GM15510 (cell line): ENCODE data around the gene LRG1.

ENCODE experiments used
- POLR2A ChIP-seq: IDR thresholded peaks from 3 replicates; pipeline ENCODE4 v1.6.1; 2011; ENCODE audit warnings: borderline replicate concordance; ENCODE audit not compliant: insufficient read length; ENCODE audit errors: extremely low read depth

Gene LRG1

GRCh38 chr19:4580021-4580901 is 40.4 kb upstream of the LRG1 start:
- no peak for TF ChIP-seq POLR2A

- no peak for TF ChIP-seq POLR2A
These were observed 39.6 kb upstream of the LRG1 start for GRCh38 chr19:4579389-4579788.

- no peak for TF ChIP-seq POLR2A
These were observed 38.9 kb upstream of the LRG1 start for GRCh38 chr19:4578552-4579248.

GRCh38 chr19:4577020-4577782 is 37.4 kb upstream of the LRG1 start:
- no peak for TF ChIP-seq POLR2A

GRCh38 chr19:4576016-4576933 is 36.4 kb upstream of the LRG1 start:
- TF ChIP-seq POLR2A = no peak

- TF ChIP-seq POLR2A = no peak
These were observed 35.6 kb upstream of the LRG1 start for GRCh38 chr19:4575267-4576015.

GRCh38 chr19:4573682-4574081 is 33.8 kb upstream of the LRG1 start:
- no peak for TF ChIP-seq POLR2A

- no peak for TF ChIP-seq POLR2A
These were observed 31.6 kb upstream of the LRG1 start for GRCh38 chr19:4571305-4571917.

- no peak for TF ChIP-seq POLR2A
These were observed 31.1 kb upstream of the LRG1 start for GRCh38 chr19:4570916-4571304.

GRCh38 chr19:4570402-4570801 is 30.6 kb upstream of the LRG1 start:
- no peak for TF ChIP-seq POLR2A

- no peak for TF ChIP-seq POLR2A
These were observed 29.1 kb upstream of the LRG1 start for GRCh38 chr19:4568886-4569285.

- TF ChIP-seq POLR2A = no peak
These were observed 27.8 kb upstream of the LRG1 start for GRCh38 chr19:4567584-4568071.
